Vagina (tissue), 2 donors: Measurements from ENCODE around the gene HES7.

Source experiments
- POLR2A ChIP-seq, 2 donors: fragments of 450-650 bp; IDR thresholded peaks; one replicate each; pipeline ENCODE4 v1.6.1; 2017; ENCODE audit warnings: antibody characterized with exemption in 2 of 2, mild to moderate bottlenecking in 2 of 2, moderate library complexity in 2 of 2
- TF ChIP-seq, protein P1 (sequence below), 3 experiments: fragments of 450-650 bp in 2 of 3; fragments of 200-600 bp in 1 of 3; sonication (generic) in 1 of 3; IDR thresholded peaks; one replicate each; pipeline ENCODE4 v1.5.1; 2017 to 2019; ENCODE audit warnings: antibody characterized with exemption in 3 of 3, mild to moderate bottlenecking in 2 of 3, moderate library complexity in 2 of 3

DNA sequence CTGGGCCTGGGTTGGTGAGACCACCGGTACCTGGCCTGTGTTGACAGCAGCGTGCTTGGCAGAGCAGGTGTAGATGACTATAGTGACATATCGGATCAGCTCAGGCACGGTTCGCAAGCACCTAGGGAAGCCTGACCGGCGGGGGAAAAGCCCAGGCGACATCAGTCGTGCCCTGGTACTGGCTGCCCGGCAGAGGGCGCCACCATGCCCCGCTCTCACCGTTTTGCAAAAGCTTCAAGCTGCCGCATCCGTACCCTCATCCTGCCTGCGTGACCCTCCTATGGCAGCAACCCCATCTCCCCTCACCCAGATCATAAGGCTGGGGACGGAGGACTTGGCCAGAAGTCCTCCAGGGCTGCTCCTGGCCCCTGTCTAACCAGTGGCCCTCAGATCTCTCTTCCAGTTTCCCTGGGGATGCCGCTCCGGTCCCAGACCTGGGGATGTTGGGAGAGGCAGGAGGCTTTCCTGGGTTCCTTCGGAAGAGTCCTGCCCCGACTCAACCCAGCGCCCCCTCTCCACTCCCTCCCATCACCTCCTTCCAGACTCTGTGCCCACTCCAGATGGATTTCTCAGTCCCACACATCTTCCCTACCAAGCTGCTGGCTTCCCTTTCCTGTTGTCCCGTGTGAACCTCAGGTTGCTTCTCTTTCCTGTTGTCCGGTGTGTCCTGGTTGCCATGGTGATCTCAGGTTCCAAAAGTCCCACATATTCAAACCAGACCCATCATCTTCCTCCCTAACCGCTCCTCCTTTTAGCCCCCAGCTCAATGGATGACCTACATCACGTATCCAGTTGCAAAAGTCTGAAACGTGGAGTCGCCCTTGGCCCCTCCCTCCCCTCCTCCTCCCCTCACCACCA, 50.0 kb downstream of the HES7 start:
- TF ChIP-seq, protein P1, sequence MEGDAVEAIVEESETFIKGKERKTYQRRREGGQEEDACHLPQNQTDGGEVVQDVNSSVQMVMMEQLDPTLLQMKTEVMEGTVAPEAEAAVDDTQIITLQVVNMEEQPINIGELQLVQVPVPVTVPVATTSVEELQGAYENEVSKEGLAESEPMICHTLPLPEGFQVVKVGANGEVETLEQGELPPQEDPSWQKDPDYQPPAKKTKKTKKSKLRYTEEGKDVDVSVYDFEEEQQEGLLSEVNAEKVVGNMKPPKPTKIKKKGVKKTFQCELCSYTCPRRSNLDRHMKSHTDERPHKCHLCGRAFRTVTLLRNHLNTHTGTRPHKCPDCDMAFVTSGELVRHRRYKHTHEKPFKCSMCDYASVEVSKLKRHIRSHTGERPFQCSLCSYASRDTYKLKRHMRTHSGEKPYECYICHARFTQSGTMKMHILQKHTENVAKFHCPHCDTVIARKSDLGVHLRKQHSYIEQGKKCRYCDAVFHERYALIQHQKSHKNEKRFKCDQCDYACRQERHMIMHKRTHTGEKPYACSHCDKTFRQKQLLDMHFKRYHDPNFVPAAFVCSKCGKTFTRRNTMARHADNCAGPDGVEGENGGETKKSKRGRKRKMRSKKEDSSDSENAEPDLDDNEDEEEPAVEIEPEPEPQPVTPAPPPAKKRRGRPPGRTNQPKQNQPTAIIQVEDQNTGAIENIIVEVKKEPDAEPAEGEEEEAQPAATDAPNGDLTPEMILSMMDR (IDR thresholded peaks at IDR 0.05) = peak in 2 of 3 experiments; percentile 51 to 60
- TF ChIP-seq POLR2A (IDR thresholded peaks at IDR 0.05) = no peak
